HG03139 (cell line): ENCODE measurements around the gene PRG3.

Experiments used
- ATAC-seq: cut with Tn5 transposase; IDR thresholded peaks from one replicate; pipeline ENCODE4 v1.9.1; 2021; ENCODE audit not compliant: unreplicated experiment

The PRG3 gene

DNA sequence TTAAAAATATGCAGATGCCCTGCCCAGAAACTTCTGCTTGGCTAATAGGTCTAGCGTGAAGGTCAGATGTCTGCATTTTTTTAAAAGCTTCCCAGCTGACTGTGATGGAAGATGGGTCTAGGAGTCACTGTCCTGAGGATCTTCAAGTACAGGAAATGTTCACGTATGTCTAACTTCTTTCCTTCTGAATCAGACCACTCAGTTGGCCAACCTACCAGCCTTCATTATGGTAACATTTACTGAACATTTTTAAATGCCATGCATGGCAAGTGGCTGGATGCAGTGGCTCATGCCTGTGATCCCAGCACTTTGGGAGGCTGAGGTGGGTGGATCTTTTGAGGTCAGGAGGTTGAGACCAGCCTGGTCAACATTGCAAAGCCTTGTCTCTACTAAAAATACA is 10.6 kb upstream of the PRG3 start:
- ATAC-seq = no peak

DNA sequence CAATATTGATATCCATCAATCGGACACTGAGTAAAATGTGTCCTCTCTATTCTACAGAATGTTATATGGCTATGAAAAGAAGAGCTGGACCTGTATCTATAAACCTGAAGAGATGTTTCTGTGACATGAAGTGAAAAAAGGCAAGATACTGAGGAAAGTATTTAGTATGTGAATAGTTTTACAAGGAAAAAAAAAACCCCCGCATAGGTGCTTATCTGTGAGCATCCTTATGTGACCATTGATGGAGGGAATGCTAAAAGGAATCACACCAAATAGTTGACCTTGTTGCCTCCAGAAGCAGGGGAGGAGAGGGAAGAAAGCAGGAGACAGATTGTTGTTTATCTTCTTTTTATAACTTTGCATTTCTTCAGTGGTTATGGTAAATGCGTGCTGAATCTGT is 10.2 kb upstream of the PRG3 start:
- ATAC-seq = no peak

DNA sequence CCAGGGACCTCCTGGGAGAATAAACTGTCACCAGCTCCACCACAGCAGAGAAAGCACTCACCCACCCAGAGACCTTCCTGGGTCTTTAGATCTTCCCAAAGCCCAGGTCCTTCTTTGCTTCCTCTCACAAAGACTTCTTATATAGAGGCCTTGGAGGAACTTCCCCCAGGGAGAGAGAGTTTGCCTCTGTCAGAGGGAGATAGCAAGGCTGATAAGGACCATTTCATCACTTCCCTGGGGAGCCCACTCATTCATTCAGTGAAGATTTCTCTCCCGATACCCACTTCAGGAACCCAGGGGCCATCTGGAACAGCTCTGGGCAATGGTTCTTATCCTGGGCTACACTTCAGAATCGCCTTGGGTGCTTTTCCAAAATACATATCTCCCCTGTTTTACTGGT is 9.6 kb upstream of the PRG3 start, which contains the start of gene PRG2:
TSS of gene PRG2 (minus strand) at position 116 of the 400 bp plus-strand sequence. CDS start 706 bp downstream, outside the sequence.
- no peak for ATAC-seq

GRCh38 chr11:57387289-57388030 is 6.5 kb upstream of the PRG3 start:
- ATAC-seq = no peak

- ATAC-seq = no peak
These were observed 5.4 kb upstream of the PRG3 start for GRCh38 chr11:57386178-57386940.

DNA sequence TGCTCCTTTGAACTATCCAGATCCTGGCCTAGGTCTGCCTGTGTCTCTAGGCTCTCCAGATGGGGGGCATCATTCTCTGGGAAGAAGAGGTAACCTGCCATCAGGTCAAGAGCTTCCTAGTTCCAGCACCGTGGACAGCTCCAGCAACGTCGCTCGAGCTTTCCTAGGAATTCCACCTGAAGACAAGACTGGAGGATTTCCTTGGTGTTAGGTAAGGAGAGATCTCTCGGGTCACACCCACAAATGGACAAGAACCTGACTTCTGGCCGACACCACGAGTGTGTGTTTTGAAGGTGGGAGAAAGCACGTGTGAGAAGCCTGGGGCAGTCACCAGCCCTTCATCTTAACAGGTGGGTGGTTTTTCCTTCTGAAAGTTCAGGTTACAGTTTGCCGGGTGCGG is 1.2 kb downstream of the PRG3 start:
- ATAC-seq = no peak

DNA sequence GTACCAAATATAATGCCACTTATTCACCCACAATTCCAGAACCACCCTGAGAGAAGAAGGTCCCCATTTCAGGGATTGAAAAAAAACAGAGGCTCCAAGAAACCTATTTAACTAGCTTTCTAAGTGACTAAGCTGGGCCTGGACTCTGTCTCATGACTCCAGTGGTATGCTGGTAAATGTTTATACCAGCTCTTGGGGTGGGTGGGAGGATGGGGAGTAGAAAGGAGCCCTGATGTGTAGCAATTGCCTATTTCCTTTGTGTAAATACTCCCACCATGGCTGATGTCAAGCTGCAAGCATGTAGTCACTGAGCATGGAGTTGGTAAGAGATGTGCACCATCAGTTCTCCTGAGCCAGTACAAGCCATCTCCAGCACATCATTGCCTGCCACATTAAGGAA is 2.8 kb downstream of the PRG3 start:
- no peak for ATAC-seq

DNA sequence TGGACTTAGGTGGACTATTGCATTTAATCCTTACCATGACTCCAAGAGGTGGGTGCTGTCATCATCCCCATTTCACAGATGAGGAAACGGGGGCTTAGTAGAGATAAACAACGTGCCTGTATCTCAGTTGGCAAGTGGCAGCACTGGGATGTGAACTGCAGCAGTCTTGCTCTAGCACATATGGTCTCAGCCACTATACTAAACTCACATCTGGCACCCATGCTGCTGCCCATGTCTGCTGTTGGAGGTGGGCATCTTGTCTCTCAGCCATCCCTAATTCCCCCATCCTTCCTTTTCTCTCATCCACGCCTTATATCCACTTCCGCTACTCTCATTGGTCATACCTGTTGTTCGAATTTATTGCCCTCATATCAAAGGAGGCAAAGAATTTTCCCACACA is 3.8 kb downstream of the PRG3 start:
- ATAC-seq = no peak

GRCh38 chr11:57376095-57377090 is 4.6 kb downstream of the PRG3 start:
- no peak for ATAC-seq

DNA sequence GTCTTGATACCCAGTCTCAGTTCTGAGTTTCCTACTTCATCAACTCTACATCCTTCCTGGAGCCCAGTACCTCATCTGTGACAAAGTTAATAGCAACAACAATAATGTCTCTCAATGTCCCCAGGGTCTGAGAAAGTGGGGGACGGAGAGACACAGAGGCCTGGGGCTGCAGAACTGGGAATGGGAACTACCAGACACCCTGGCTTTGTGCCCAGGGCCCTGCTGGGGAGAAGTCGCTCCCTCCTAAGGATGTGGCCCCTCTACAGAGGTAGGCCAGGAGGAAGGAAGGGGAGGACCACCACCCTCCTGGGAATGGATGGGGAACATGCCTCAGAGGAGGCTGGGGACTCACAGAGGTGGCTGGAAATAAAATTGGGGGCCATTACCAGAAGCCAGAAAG is 5.5 kb downstream of the PRG3 start:
- no peak for ATAC-seq

GRCh38 chr11:57374966-57375365 is 6.0 kb downstream of the PRG3 start:
- no peak for ATAC-seq

DNA sequence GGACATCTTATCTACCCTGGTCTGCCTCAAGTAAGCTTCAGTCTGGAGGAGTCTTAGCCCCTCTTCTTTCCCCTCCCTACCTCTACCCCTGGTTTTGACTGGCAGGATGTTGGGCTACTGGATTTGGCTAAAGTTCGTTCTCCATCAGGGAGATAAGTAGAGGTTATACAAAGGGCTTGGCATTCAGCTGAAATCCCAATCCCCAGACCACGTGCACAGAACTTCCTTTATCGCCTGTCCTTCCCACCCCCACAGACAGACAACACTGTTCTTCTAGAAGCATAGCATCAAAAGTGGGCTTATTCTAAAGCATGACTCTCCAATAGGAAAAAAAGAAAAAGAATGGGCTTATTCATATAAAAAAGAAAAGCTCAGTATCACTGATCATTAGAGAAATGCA is 7.8 kb downstream of the PRG3 start:
- ATAC-seq = no peak

- no peak for ATAC-seq
These were observed 10.0 kb downstream of the PRG3 start for GRCh38 chr11:57370941-57371340.

DNA sequence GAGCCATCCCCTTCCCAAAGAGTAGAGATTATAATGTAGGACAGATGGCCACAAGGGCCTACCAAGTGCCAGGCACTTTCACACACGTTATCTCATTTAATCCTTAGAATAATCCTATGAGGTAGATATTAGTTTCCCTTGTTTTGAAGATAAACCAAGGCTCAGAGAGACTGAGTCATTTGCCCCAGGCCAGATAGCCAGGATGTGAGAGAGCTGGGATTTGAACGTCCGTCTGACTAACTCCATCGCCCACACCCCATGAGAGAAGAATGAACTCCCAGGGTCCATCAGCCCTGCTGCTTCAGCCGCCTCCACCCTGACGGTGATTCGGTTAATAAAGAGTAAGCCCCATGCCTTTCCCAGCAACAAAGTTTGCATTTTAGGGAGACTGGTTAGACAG is 10.7 kb downstream of the PRG3 start:
- ATAC-seq = no peak

- no peak for ATAC-seq
These were observed 12.1 kb downstream of the PRG3 start for GRCh38 chr11:57368845-57369232.

- no peak for ATAC-seq
These were observed 12.7 kb downstream of the PRG3 start for GRCh38 chr11:57368106-57368844.

- no peak for ATAC-seq
These were observed 15.9 kb downstream of the PRG3 start for GRCh38 chr11:57364851-57365660.

DNA sequence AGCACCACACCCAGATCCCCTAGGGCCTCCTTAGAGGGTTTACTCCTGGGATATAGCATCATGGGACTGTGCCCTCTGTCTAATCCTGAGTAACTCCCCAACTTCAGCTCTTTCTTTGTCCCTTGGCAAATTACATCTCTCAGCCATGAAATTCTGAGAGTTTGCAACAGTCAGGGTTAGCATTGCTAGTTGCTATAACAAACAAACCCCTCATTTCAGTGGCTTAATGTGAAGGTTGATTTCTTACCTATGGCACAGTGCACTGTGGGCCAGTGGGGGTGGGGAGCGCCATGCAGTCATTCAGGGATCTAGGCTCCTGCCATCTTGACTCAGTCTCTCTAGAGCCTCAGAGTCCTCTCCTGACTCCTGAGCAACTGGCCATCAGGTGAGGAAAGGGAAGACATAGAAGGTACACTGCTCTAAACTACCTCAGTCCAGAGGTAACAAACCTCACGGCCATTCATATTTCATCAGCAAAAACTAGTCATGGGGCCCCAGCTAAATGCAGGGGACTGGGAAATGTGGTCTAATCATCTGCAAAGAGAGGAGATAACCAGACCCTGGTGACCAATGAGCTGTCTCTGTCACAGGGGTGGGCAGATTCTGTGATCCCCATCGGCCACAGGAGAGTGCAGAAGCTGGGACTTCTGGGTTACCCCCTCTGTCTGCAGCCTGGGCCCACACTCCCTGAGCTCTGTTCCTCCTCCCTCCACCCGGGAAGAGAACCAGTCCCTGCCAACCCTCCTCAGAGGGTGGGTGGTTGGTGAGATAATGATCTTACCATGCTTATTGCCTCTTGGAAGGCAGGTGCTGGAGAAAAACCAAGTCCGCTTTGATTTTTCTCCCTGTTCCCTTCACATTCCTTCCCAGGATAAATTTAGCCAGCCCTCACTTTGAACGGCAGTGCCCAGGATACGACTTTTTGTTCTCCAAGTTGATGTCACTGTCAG is 17.5 kb downstream of the PRG3 start:
- ATAC-seq = no peak

- ATAC-seq = no peak
These were observed 19.0 kb downstream of the PRG3 start for GRCh38 chr11:57361926-57362325.
